Neural progenitor cell (in vitro differentiated cells): ENCODE data around the gene ARSJ.

Experiments
- EZH2 ChIP-seq: fragments of 200-600 bp; sonication (generic); IDR thresholded peaks from 2 replicates; pipeline ENCODE4 v1.6.1; 2017; ENCODE audit warnings: antibody characterized with exemption, mild to moderate bottlenecking, moderate library complexity
- EZH2phosphoT487 ChIP-seq: fragments of 200-600 bp; sonication (generic); IDR thresholded peaks from 2 replicates; pipeline ENCODE4 v1.6.1; 2017; ENCODE audit warnings: antibody characterized with exemption
- TF ChIP-seq, protein P1 (sequence below): fragments of 200-600 bp; sonication (generic); IDR thresholded peaks from 2 replicates; pipeline ENCODE4 v1.5.1; 2017; ENCODE audit warnings: antibody characterized with exemption, mild to moderate bottlenecking

- TF ChIP-seq, protein P1, sequence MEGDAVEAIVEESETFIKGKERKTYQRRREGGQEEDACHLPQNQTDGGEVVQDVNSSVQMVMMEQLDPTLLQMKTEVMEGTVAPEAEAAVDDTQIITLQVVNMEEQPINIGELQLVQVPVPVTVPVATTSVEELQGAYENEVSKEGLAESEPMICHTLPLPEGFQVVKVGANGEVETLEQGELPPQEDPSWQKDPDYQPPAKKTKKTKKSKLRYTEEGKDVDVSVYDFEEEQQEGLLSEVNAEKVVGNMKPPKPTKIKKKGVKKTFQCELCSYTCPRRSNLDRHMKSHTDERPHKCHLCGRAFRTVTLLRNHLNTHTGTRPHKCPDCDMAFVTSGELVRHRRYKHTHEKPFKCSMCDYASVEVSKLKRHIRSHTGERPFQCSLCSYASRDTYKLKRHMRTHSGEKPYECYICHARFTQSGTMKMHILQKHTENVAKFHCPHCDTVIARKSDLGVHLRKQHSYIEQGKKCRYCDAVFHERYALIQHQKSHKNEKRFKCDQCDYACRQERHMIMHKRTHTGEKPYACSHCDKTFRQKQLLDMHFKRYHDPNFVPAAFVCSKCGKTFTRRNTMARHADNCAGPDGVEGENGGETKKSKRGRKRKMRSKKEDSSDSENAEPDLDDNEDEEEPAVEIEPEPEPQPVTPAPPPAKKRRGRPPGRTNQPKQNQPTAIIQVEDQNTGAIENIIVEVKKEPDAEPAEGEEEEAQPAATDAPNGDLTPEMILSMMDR = no peak
- no peak for TF ChIP-seq EZH2
- TF ChIP-seq EZH2phosphoT487 = no peak
Measured at GRCh38 chr4:113943085-113943484, 36.4 kb downstream of the ARSJ start.
